ENCODE data around the gene C1orf159. TPM values are rescaled to one million over a fixed set of nuclear protein-coding genes. Genes with fewer than 3 reads are reported as not detected.

The C1orf159 gene
- total and polyA plus RNA-seq, 10 of the 15 experiments (the other 5 are each of a cell fraction or from before 2014, with no cell fraction given): 0.11 to 23.4 (median 8.0) TPM

DNA sequence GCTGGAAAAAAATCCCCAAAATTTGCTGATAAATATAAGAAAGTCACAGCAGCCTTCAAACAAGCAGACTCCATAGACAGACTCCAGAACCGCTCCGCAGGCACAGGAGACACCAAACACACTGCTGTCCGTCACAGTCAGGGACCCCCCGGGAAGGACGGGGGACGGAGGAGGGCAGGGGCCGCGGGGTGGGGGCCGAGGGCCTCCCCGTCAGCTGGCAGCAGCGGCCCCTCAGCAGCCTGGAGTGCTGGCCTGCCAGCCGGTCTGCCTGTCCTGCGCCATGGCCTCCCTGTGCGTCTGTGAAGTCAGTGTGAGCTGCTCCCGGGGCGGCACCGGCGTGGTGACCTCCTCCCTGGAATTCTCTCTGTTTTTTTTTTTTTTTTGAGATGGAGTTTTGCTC is 10.1 kb upstream of the C1orf159 start (continued):
- no peak for TF ChIP-seq CUX1 (IDR thresholded peaks at IDR 0.05; ENCODE audit: insufficient replicate concordance, low read depth, low read length)
- no peak for TF ChIP-seq SP1 (IDR thresholded peaks at IDR 0.05; ENCODE audit: low read depth, low read length)
- TF ChIP-seq, protein P1, sequence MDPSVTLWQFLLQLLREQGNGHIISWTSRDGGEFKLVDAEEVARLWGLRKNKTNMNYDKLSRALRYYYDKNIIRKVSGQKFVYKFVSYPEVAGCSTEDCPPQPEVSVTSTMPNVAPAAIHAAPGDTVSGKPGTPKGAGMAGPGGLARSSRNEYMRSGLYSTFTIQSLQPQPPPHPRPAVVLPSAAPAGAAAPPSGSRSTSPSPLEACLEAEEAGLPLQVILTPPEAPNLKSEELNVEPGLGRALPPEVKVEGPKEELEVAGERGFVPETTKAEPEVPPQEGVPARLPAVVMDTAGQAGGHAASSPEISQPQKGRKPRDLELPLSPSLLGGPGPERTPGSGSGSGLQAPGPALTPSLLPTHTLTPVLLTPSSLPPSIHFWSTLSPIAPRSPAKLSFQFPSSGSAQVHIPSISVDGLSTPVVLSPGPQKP (IDR thresholded peaks at IDR 0.05; ENCODE audit: low read depth, low read length): no peak

Data from GM12878 (cell line).